Activated B cell treated with CpG ODN at 0.5 μM for 24 hours (primary cell): Measurements from ENCODE around the gene NPBWR2. TPM values are rescaled to one million over a fixed set of nuclear protein-coding genes. Genes with fewer than 3 reads are reported as not detected.

Source experiments
- ATAC-seq: fragments of 200-7000 bp; cut with Tn5 transposase; one replicate; pipeline ENCODE4 v1.10.0; 2021; ENCODE audit warnings: low read depth, mild to moderate bottlenecking, moderate library complexity
- CTCF ChIA-PET: fragments of 350-600 bp; sonication (Branson Sonifier 250); formaldehyde crosslinking; loops from one replicate; lab custom pipeline; 2021; ENCODE audit warnings: antibody characterized with exemption; lab: Charles Lee
- POLR2A ChIA-PET: fragments of 350-600 bp; sonication (Branson Sonifier 250); formaldehyde crosslinking; loops from one replicate; lab custom pipeline; 2021; ENCODE audit warnings: antibody characterized with exemption; lab: Charles Lee
- DNase-seq: peaks from one replicate; pipeline ENCODE4 v3.0.0; 2022
- H3K27ac Mint-ChIP-seq: one replicate; pipeline ENCODE4 v1.8.0; 2020; ENCODE audit warnings: mixed read lengths
- H3K27me3 Mint-ChIP-seq: one replicate; pipeline ENCODE4 v1.8.0; 2021; ENCODE audit warnings: mixed read lengths
- H3K36me3 Mint-ChIP-seq: one replicate; pipeline ENCODE4 v1.8.0; 2021; ENCODE audit warnings: low read depth, mixed read lengths
- H3K4me1 Mint-ChIP-seq: one replicate; pipeline ENCODE4 v1.8.0; 2021; ENCODE audit warnings: mixed read lengths
- H3K4me3 Mint-ChIP-seq: one replicate; pipeline ENCODE4 v1.8.0; 2020; ENCODE audit warnings: mild to moderate bottlenecking, mixed read lengths
- H3K9me3 Mint-ChIP-seq: one replicate; pipeline ENCODE4 v1.8.0; 2020; ENCODE audit warnings: mixed read lengths
- intact Hi-C: fragments of 100-400 bp; cut with micrococcal nuclease; formaldehyde crosslinking; loops from one replicate; pipeline ENCODE4 v1.15.1; 2024
- total RNA-seq: library from RNA; stranded (reverse); gene quantifications from 2 replicates; pipeline ENCODE4 v1.2.3, GENCODE V29; 2022
- TF ChIP-seq, protein P1 (sequence below): fragments of 200-600 bp; IDR thresholded peaks from one replicate; pipeline ENCODE4 v1.8.0; 2022; ENCODE audit warnings: antibody characterized with exemption, mild to moderate bottlenecking

NPBWR2 gene
- total RNA-seq, 1 donor from 2014 or later, result not detected

DNA sequence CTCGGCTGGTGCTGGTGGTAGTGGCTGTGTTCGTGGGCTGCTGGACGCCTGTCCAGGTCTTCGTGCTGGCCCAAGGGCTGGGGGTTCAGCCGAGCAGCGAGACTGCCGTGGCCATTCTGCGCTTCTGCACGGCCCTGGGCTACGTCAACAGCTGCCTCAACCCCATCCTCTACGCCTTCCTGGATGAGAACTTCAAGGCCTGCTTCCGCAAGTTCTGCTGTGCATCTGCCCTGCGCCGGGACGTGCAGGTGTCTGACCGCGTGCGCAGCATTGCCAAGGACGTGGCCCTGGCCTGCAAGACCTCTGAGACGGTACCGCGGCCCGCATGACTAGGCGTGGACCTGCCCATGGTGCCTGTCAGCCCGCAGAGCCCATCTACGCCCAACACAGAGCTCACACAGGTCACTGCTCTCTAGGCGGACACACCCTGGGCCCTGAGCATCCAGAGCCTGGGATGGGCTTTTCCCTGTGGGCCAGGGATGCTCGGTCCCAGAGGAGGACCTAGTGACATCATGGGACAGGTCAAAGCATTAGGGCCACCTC lies 8.8 kb downstream of the NPBWR2 start:
- H3K27me3 Mint-ChIP-seq, result peaks cover 3% of the 10 kb centered on the region
- ChIA-PET CTCF (interaction anchor here (2.1 to 2.4 kb wide), 2 partner anchors 15 to 22 kb away, joined by 11 to 13 read pairs; no protein-coding TSS in a partner anchor), POLR2A (interaction anchor here (3.0 kb wide), 1 partner anchor 15 kb away, joined by 15 read pairs; the partner anchor contains the start of gene LKAAEAR1)
- intact Hi-C loops, result no loop called here
- ATAC-seq (no peak), DNase-seq (no peak)
- H3K9me3 Mint-ChIP-seq, result peaks cover 3% of the 10 kb centered on the region
- TF ChIP-seq, protein P1, sequence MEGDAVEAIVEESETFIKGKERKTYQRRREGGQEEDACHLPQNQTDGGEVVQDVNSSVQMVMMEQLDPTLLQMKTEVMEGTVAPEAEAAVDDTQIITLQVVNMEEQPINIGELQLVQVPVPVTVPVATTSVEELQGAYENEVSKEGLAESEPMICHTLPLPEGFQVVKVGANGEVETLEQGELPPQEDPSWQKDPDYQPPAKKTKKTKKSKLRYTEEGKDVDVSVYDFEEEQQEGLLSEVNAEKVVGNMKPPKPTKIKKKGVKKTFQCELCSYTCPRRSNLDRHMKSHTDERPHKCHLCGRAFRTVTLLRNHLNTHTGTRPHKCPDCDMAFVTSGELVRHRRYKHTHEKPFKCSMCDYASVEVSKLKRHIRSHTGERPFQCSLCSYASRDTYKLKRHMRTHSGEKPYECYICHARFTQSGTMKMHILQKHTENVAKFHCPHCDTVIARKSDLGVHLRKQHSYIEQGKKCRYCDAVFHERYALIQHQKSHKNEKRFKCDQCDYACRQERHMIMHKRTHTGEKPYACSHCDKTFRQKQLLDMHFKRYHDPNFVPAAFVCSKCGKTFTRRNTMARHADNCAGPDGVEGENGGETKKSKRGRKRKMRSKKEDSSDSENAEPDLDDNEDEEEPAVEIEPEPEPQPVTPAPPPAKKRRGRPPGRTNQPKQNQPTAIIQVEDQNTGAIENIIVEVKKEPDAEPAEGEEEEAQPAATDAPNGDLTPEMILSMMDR, result no peak
- peaks cover 39% of the 10 kb centered on the region for H3K4me1 Mint-ChIP-seq
- H3K27ac Mint-ChIP-seq, result no peak overlapping the region
- no peak overlapping the region for H3K4me3 Mint-ChIP-seq
- peaks cover 17% of the 10 kb centered on the region for H3K36me3 Mint-ChIP-seq

DNA sequence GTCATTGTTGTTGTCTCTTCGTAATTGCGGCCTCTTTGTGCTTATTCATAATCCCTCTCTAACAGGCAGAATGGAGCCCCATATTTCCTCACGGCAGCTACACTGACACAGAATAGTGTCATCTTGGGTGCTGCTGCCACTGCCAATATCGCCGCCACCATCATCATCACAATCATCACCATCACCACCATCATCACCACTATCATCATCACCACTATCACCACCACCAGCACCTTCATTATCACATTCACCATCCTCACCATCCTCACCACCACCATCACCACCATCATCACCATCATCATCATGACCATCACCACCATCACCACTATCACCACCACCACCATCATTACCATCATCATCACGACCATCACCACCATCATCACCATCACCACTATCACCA lies 10.8 kb downstream of the NPBWR2 start:
- POLR2A ChIA-PET, result no interaction called here
- Mint-ChIP-seq H3K4me3 (no peak overlapping the region), H3K27ac (no peak overlapping the region)

DNA sequence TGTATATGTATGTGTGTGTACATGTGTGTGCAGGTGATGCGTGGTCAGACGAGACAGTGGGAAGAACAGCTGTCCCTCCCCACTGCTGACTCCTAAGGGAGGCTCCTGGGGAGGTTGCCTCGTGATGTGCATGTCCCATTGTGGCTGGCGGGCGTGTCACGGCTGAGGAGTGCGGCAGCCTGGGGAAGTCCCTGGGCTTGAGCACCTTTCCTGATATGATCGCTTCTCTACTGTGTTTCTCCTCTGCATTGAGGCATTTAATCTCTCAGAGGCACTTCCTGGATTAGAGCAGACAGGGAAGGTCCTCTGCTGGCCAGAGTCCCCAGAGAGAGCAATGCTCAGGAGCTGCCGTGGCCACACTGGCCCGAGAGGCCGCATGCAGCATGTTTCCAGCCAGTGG lies 11.4 kb downstream of the NPBWR2 start:
- peaks cover 34% of the 10 kb centered on the region for H3K4me1 Mint-ChIP-seq
- CTCF ChIA-PET, result no interaction called here
- POLR2A ChIA-PET, result interaction anchor here (0.6 kb wide), 1 partner anchor 105 kb away, joined by 3 read pairs; no protein-coding TSS in a partner anchor
- ATAC-seq, result no peak
- TF ChIP-seq, protein P1, result no peak
- no peaks in the 10 kb centered on the region for H3K27me3 Mint-ChIP-seq
- no peak overlapping the region for H3K4me3 Mint-ChIP-seq
- H3K9me3 Mint-ChIP-seq, result peaks cover 3% of the 10 kb centered on the region
- H3K36me3 Mint-ChIP-seq, result peaks cover 17% of the 10 kb centered on the region
- intact Hi-C loops, result no loop called here
- DNase-seq, result no peak
- peak overlapping the region; percentile 30 for H3K27ac Mint-ChIP-seq

More for the DNA sequence above, 10.8 kb downstream of the NPBWR2 start:
- ATAC-seq (no peak), DNase-seq (no peak)
- CTCF ChIA-PET, result no interaction called here
- Mint-ChIP-seq H3K36me3 (peaks cover 17% of the 10 kb centered on the region), H3K27me3 (no peaks in the 10 kb centered on the region), H3K9me3 (peaks cover 3% of the 10 kb centered on the region), H3K4me1 (peaks cover 40% of the 10 kb centered on the region)
- intact Hi-C loops, result no loop called here
- TF ChIP-seq, protein P1, result no peak

DNA sequence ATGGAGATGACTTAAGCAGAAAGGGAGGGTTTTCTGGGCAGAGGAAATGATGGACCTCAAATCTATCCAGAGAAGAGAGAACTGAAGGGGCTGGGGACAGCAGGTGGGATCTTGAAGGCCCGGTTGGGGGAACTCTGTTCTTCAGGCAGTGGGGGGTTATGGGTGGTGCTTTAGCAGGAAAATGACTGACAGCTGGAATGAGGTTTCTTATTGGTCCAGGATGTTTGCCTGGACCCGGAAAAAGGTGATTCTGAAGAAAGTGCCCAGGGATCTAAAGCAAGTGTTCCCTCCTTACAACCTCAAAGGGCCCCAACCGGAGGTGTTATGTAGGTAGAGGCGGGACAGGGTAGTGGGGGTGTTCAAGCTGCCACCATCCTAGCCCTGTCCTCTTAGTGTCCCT lies 11.9 kb downstream of the NPBWR2 start:
- CTCF ChIA-PET, result no interaction called here
- intact Hi-C loops, result no loop called here
- no peak for DNase-seq

DNA sequence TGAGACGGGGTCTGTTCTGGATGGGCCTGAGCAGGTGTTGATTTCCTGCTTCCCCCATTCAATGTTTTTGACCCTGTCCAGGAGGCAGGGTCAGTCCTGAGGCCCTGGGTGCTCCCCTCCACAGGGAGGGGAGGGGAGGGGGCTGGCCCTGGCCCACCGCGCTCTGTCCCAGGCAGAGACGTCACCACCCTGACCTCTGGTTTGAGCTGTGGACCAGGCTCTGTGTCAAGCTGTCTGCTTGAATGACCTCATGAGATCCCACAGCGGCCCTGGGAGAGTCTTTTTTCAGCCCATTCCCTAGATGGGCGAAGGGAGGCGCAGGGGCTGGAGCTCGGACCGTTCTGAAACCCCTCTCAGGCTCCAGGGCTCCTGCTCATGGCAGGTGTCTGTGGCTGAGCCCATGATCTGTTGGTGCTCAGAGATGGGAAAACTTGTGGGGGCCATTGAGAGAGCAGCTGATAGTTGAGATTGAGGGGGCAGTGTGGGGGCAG lies 14.3 kb downstream of the NPBWR2 start:
- peaks cover 3% of the 10 kb centered on the region for H3K9me3 Mint-ChIP-seq
- peaks cover 18% of the 10 kb centered on the region for H3K4me1 Mint-ChIP-seq
- no peak overlapping the region for H3K4me3 Mint-ChIP-seq
- H3K36me3 Mint-ChIP-seq, result peaks cover 8% of the 10 kb centered on the region
- no peak overlapping the region for H3K27ac Mint-ChIP-seq
- intact Hi-C loops, result no loop called here
- ATAC-seq, result peak; percentile 18
- POLR2A ChIA-PET, result interaction anchor here (0.6 kb wide), 1 partner anchor 13 kb away, joined by 15 read pairs; the partner anchor contains the start of gene OPRL1
- DNase-seq, result no peak
- CTCF ChIA-PET, result no interaction called here
- no peaks in the 10 kb centered on the region for H3K27me3 Mint-ChIP-seq
- TF ChIP-seq, protein P1, result no peak

More for the DNA sequence above, 11.9 kb downstream of the NPBWR2 start:
- no peaks in the 10 kb centered on the region for H3K27me3 Mint-ChIP-seq
- H3K9me3 Mint-ChIP-seq, result peaks cover 3% of the 10 kb centered on the region
- TF ChIP-seq, protein P1, result no peak
- H3K4me1 Mint-ChIP-seq, result peaks cover 30% of the 10 kb centered on the region
- H3K27ac Mint-ChIP-seq, result no peak overlapping the region
- ATAC-seq, result no peak
- peaks cover 17% of the 10 kb centered on the region for H3K36me3 Mint-ChIP-seq
- POLR2A ChIA-PET, result no interaction called here
- no peak overlapping the region for H3K4me3 Mint-ChIP-seq
